Adrenal gland (tissue), 5 donors: Measurements from ENCODE around the gene ZNF8.

Experiments
- POLR2A ChIP-seq, 2 donors: fragments of 450-650 bp; IDR thresholded peaks; one replicate each; pipeline ENCODE4 v1.6.1; 2017; ENCODE audit warnings: antibody characterized with exemption in 2 of 2, mild to moderate bottlenecking in 2 of 2, moderate library complexity in 1 of 2
- TF ChIP-seq, protein P1 (sequence below), 6 experiments: fragments of 450-650 bp in 4 of 6; fragments of 200-600 bp in 2 of 6; sonication (generic) in 1 of 6; IDR thresholded peaks; 1 replicate in 5 of 6; 2 replicates in 1 of 6; pipeline versions ENCODE4 v1.5.1 to v1.8.0; 2016 to 2021; ENCODE audit warnings: antibody characterized with exemption in 6 of 6, mild to moderate bottlenecking in 2 of 6, moderate library complexity in 1 of 6
- donor health status: DM: no; HTN: no; CAD: no.

DNA sequence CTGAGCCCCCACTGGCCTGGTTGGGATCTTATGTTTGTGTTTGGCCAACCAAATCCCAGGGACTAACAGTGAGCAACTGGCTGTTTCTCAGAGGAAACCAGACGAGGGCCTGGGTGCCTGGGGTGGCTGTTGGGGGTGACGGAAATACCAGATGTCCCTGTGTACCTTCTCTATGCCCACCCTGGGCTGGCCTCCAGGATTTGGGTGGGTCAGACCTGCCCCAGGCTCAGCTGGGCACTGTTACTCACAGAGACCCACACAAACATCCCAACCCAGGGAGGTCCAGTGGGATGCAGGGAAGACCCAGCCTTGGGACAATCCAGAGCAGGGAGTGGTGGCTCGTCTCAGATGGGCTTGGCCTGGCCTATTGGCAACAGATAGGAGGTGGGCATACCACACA lies 56.9 kb downstream of the ZNF8 start:
- TF ChIP-seq, protein P1, sequence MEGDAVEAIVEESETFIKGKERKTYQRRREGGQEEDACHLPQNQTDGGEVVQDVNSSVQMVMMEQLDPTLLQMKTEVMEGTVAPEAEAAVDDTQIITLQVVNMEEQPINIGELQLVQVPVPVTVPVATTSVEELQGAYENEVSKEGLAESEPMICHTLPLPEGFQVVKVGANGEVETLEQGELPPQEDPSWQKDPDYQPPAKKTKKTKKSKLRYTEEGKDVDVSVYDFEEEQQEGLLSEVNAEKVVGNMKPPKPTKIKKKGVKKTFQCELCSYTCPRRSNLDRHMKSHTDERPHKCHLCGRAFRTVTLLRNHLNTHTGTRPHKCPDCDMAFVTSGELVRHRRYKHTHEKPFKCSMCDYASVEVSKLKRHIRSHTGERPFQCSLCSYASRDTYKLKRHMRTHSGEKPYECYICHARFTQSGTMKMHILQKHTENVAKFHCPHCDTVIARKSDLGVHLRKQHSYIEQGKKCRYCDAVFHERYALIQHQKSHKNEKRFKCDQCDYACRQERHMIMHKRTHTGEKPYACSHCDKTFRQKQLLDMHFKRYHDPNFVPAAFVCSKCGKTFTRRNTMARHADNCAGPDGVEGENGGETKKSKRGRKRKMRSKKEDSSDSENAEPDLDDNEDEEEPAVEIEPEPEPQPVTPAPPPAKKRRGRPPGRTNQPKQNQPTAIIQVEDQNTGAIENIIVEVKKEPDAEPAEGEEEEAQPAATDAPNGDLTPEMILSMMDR (IDR thresholded peaks at IDR 0.05) = no peak
- TF ChIP-seq POLR2A (IDR thresholded peaks at IDR 0.05) = no peak
